Fibroblast of lung (primary cell): ENCODE data around the gene CDCA7.

Experiments
- CTCF ChIP-seq, 2 donors: IDR thresholded peaks in 1 of 2; conservative IDR thresholded peaks in 1 of 2; 1 replicate in 1 of 2; 2 replicates in 1 of 2; pipeline ENCODE4 v1.5.1; 2011 to 2012; ENCODE audit warnings: low read length in 2 of 2, control low read depth in 1 of 2, inconsistent platforms in 1 of 2, low read depth in 1 of 2, mild to moderate bottlenecking in 1 of 2
- EZH2 ChIP-seq: IDR thresholded peaks from 2 replicates; pipeline ENCODE4 v1.5.1; 2012; ENCODE audit warnings: low read length, control low read depth, mild to moderate bottlenecking; ENCODE audit errors: missing control alignments

GRCh38 chr2:173402405-173402974 lies 47.8 kb downstream of the CDCA7 start:
- peak; percentile 80 to 93 for TF ChIP-seq CTCF (conservative IDR thresholded peaks at IDR 0.05 in 1 of 2, IDR thresholded peaks at IDR 0.05 in 1 of 2; ENCODE audit: low read depth in 1 of 2, low read length in 2 of 2)
- TF ChIP-seq EZH2: no peak
